NB4 (cell line): ENCODE results near the gene KIF18B.

Source experiments
- DNase-seq: peaks from one replicate; pipeline ENCODE4 v3.0.0; 2010; ENCODE audit warnings: low read depth
- H3K4me3 ChIP-seq: one replicate; pipeline ENCODE4 v1.5.1; 2011; ENCODE audit warnings: mild to moderate bottlenecking, low read depth, low read length, moderate library complexity
- CTCF ChIP-seq: IDR thresholded peaks from one replicate; pipeline ENCODE4 v1.5.1; 2012; ENCODE audit warnings: low read depth, low read length
- MAX ChIP-seq: IDR thresholded peaks from 2 replicates; pipeline ENCODE4 v1.6.1; 2011; ENCODE audit warnings: low read depth, low read length
- MYC ChIP-seq: IDR thresholded peaks from 2 replicates; pipeline ENCODE4 v1.6.1; 2011; ENCODE audit warnings: low read depth, low read length
- POLR2A ChIP-seq: IDR thresholded peaks from 2 replicates; pipeline ENCODE4 v1.6.1; 2011; ENCODE audit warnings: mild to moderate bottlenecking; ENCODE audit not compliant: insufficient read length; ENCODE audit errors: extremely low read depth

KIF18B gene

GRCh38 chr17:44920565-44920940, 27.0 kb downstream of the KIF18B start:
- H3K4me3 ChIP-seq = no peak overlapping the region
- TF ChIP-seq CTCF (peak; percentile 5), MYC (peak; percentile 46), MAX (peak; percentile 73), POLR2A (no peak)
- DNase-seq = peak; percentile 82

GRCh38 chr17:44919885-44920564, 27.5 kb downstream of the KIF18B start:
- peak; percentile 84 for DNase-seq
- H3K4me3 ChIP-seq = no peak overlapping the region
- TF ChIP-seq CTCF (peak; percentile 81), MYC (peak; percentile 34; the same call in 1 of the 2 replicates), MAX (no peak)

- H3K4me3 ChIP-seq = no peak overlapping the region
- no peak for TF ChIP-seq CTCF
- no peak for TF ChIP-seq POLR2A
- TF ChIP-seq MAX = no peak
- no peak for TF ChIP-seq MYC
- no peak for DNase-seq
Measured at GRCh38 chr17:44919411-44919810, 28.2 kb downstream of the KIF18B start.

- TF ChIP-seq MAX (no peak), CTCF (no peak), MYC (no peak), POLR2A (no peak)
- H3K4me3 ChIP-seq = no peak overlapping the region
- no peak for DNase-seq
Measured at GRCh38 chr17:44918006-44918405, 29.6 kb downstream of the KIF18B start.

GRCh38 chr17:44917456-44917855, 30.1 kb downstream of the KIF18B start:
- no peak for DNase-seq
- no peak for TF ChIP-seq CTCF
- TF ChIP-seq MAX = no peak
- no peak for TF ChIP-seq POLR2A
- no peak for TF ChIP-seq MYC
- H3K4me3 ChIP-seq = no peak overlapping the region
